ENCODE results near the gene RNU6-1.

RNU6-1 gene

GRCh38 chr15:67832031-67832551 is 7.8 kb downstream of the RNU6-1 start:
- peak; percentile 30 for DNase-seq

GRCh38 chr15:67831363-67831762 is 8.5 kb downstream of the RNU6-1 start:
- no peak for DNase-seq

GRCh38 chr15:67829647-67830504 is 10.0 kb downstream of the RNU6-1 start:
- DNase-seq = no peak

GRCh38 chr15:67828969-67829646 is 10.7 kb downstream of the RNU6-1 start:
- no peak for DNase-seq

DNA sequence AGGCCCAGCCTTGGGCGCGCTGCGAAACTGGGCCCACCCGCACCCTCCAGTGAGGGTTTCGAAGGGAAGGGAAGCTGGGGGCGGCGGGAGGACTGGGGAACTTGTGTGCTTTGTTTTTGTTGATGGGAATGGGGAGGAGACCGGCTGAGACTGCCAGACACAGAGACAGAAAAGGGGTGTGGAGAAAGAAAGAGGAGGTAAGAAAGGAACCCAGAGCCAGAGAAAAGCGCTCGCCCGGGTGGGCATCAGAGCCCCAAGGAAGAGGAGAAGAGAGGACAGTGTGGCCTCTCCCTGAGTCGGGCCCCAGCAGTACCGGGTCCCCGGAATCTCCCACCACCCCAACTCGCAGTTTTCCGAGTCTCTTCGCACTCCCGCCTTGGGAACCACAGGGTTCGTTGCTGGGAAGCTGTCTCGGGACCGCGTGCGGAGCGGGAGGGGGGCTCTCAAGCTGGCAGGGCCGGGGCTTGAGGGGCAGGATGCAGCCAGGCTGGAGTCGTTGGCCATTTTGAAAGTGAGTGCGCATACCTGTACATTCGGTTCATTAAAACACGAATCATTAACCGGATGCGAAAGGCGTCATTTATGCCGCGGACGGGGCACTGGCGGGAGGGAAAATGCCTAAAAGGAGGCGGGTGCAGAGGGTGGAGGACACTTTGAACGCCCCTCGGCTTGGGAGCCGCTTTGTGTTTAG is 11.4 kb downstream of the RNU6-1 start:
- DNase-seq = no peak

DNA sequence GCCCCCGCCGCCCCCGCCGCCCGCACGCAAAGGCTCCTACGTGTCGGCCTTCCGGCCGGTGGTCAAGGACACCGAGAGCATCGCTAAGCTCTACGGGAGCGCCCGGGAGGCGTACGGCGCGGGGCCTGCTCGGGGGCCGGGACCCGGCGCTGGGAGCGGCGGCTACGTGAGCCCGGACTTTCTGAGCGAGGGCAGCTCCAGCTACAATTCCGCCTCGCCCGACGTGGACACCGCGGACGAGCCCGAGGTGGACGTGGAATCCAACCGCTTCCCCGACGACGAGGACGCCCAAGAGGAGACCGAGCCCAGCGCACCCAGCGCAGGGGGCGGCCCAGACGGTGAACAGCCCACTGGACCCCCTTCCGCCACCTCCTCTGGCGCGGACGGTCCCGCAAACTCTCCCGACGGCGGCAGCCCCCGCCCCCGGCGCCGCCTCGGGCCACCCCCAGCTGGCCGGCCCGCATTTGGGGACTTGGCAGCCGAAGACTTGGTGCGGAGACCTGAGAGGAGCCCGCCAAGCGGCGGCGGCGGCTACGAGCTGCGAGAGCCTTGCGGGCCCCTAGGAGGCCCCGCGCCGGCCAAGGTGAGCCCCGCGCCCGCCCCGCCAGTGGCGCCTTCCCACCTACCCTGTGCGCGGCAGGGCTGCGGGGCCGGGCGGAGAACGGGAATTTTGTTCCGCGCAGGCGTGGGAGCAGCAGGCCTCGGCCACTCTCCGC is 12.1 kb downstream of the RNU6-1 start:
- no peak for DNase-seq

DNA sequence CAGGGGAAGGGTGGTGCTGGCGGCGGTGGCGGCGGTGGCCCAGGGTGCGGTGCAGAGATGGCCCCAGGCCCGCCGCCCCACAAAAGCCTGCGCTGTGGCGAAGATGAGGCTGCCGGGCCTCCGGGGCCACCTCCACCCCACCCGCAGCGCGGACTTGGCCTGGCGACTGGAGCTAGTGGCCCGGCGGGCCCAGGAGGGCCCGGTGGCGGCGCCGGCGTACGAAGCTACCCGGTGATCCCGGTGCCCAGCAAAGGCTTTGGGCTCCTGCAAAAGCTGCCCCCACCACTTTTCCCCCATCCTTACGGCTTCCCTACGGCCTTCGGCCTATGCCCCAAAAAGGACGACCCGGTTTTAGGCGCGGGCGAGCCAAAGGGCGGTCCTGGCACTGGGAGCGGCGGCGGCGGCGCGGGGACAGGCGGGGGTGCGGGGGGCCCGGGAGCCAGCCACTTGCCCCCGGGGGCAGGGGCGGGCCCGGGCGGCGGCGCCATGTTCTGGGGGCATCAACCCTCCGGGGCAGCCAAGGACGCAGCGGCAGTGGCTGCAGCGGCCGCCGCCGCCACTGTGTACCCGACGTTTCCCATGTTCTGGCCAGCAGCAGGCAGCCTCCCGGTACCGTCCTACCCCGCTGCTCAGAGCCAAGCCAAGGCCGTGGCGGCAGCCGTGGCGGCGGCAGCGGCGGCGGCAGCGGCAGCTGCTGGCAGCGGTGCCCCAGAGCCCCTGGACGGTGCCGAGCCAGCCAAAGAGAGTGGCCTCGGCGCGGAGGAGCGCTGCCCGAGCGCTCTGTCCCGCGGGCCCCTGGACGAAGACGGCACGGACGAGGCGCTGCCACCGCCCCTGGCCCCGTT is 12.9 kb downstream of the RNU6-1 start:
- DNase-seq = no peak

GRCh38 chr15:67825881-67826716 is 13.7 kb downstream of the RNU6-1 start:
- no peak for DNase-seq

GRCh38 chr15:67824976-67825880 is 14.6 kb downstream of the RNU6-1 start, which contains the start of gene SKOR1:
TSS of gene SKOR1 (plus strand) at chr15:67825509. CDS start at chr15:67825603, 94 bp downstream.
- no peak for DNase-seq

GRCh38 chr15:67824197-67824968 is 15.5 kb downstream of the RNU6-1 start:
- DNase-seq = no peak

GRCh38 chr15:67823314-67824196 is 16.3 kb downstream of the RNU6-1 start:
- DNase-seq = no peak

GRCh38 chr15:67822537-67823313 is 17.1 kb downstream of the RNU6-1 start:
- no peak for DNase-seq

- no peak for DNase-seq
These were observed 17.9 kb downstream of the RNU6-1 start for GRCh38 chr15:67821784-67822440.

GRCh38 chr15:67820992-67821783 is 18.7 kb downstream of the RNU6-1 start:
- DNase-seq = peak; percentile 47
